SK-MEL-5 (cell line): ENCODE measurements around the gene DBF4B. TPM values are rescaled to one million over a fixed set of nuclear protein-coding genes. Genes with fewer than 3 reads are reported as not detected.
A peak's percentile ranks its signal among the peaks of the same experiment; 100 is the strongest.
"Not testable (repeated sequence)": the region's sequence is repeated elsewhere in the genome, so short reads cannot be mapped to it uniquely, and the experiment has no call there.

Experiments
- DNase-seq: peaks from one replicate; pipeline ENCODE4 v3.0.0-alpha.2; 2016; ENCODE audit warnings: low read depth, low spot score
- in situ Hi-C: cut with HindIII; loops from 2 replicates; pipeline ENCODE4 v1.10.0; 2016; ENCODE audit warnings: low sequenced_read_pairs, high pct_unique_total_duplicates, low pct_unique_long_range_greater_than_20kb
- total RNA-seq: library from RNA; depleted of rRNA; stranded (reverse); fragments of >200 nt; shearing (Covaris generic); gene quantifications from 2 replicates; pipeline ENCODE4 v1.2.3, GENCODE V29; 2014

The DBF4B gene
- total RNA-seq, 1 experiment from 2014 or later: 9.4 TPM

- no peak for DNase-seq
- in situ Hi-C loops: no loop called here
These were observed 587 bp upstream of the DBF4B start for GRCh38 chr17:44707755-44708400.

DNA sequence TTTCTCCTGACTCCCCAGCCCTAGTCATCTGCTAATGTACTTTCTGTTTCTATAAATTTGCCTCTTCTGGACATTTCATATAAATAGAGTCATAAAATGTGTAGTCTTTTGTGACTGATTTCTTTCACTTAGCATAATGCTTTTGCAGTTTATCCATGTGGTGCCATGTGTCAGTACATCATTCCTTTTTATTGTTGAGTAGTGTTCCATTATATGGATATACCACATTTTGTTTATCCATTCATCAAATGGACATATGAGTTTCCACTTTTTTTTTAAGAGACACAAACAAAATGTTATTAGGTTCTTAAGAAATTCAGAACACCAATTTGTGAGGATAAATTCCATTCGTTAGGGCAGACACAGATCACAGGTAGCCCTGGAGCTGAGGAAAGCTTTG, 11.0 kb downstream of the DBF4B start:
- in situ Hi-C loops: no loop called here
- DNase-seq: no peak

GRCh38 chr17:44722254-44722653, 13.8 kb downstream of the DBF4B start:
- DNase-seq: no peak
- in situ Hi-C loops: no loop called here

DNA sequence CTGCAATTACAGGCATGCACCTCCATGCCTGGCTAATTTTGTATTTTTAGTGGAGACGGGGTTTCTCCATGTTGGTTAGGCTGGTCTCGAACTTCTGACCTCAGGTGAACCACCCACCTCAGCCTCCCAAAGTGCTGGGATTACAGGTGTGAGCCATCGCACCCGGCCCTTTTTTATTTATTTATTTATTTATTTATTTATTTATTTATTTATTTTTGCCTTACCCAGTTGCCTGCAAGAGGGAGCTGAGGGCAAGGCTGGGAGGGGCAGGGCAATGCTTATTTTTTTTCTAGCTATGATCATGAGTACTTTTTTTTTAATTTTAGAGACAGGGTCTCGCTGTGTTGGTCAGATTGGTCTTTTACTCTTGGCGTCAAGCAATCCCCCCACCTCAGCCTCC, 17.7 kb downstream of the DBF4B start:
- DNase-seq, in situ Hi-C loops: not testable (repeated sequence)

GRCh38 chr17:44733753-44734152, 25.3 kb downstream of the DBF4B start:
- peak; percentile 60 for DNase-seq
- in situ Hi-C loops: no loop called here

DNA sequence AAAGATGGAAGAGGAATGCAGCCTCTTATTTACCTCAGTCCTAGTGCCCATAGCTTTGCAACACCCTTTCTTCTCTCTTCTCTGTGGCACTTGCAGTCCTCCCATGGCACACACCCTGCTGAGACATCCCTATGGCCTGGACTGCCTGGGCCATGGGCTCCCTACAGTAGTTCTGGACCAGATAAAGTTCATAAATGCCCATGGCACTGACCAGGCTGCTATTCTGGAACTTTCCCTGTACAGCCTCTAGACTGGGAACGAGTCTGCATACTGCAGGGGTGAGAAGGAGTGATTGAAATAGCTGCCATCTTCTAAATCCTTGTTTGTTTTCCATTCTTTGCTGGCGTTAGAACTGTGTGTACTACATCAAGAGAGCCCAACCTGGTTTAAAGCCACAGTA, 25.8 kb downstream of the DBF4B start:
- DNase-seq: no peak
- in situ Hi-C loops: no loop called here

DNA sequence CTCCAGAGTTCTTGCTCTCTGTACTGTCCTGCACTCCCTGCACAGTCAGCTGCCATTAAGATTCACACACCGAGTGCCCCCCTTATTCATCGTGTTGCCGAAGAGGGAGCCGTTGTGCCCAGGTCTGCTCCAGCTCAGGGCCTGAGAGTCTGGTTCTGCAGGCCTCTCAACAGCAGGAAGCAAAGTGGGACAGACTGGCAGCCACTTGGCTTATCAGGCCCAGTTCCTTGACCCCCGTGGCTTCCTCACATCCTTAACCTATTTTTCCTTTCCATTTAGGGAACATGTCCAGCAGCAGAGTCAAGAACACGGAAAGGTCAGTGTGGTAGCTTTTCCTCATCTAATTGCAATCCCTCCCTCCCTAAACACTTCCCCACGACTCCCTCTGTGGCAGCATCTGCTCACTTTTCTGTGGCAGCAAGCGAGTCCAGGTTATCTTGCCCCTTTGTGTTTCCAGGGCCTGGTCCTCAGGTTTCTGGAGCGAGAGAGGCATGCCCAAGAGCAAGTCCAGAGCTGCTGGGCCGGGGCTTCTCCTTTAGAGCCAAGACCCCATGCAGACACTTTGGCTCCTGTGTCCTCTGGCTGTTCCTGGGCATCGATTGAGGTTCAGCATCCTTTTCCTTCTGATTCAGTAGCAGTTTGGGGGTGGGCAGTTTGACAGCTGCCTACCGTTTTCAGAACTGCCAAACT, 28.2 kb downstream of the DBF4B start:
- DNase-seq: no peak
- in situ Hi-C loops: no loop called here

- in situ Hi-C loops: no loop called here
- peak; percentile 71 for DNase-seq
These were observed 29.9 kb downstream of the DBF4B start for GRCh38 chr17:44738214-44738906.

GRCh38 chr17:44741316-44741715, 32.9 kb downstream of the DBF4B start:
- in situ Hi-C loops: no loop called here
- DNase-seq: no peak

DNA sequence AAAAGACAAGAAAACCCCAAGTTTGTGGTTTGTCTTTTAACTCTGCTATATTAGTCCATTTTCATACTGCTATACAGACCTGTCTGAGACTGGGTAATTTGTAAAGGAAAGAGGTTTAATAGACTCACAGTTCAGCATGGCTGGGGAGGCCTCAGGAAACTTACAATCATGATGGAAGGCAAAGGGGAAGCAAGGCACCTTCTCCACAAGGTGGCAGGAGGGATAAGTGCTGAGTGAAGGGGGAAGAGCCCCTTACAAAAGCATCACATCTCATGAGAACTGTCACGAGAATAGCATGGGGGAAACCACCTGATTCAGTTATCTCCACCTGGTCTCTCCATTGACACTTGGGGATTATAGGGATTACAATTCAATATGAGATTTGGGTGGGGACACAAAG, 36.8 kb downstream of the DBF4B start:
- in situ Hi-C loops: no loop called here

DNA sequence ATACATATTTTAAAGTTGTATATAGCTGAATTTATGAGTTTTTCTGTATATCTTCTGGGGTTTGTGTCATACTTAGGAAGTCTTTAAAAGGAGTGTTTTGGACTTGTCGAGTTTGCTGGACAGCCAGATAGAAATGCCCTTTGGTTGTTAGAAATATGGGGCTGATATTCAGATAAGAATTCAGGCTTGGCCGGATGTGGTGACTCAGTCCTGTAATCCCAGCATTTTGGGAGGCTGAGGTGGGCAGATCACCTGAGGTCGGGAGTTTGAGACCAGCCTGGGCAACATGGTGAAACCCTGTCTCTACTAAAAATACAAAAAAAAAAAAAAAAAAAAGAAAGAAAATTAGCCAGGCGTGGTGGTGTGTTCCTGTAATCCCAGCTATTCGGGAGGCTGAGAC, 37.3 kb downstream of the DBF4B start:
- DNase-seq, in situ Hi-C loops: not testable (repeated sequence)

More for the DNA sequence above, 36.8 kb downstream of the DBF4B start:
- DNase-seq: peak; percentile 44

DNA sequence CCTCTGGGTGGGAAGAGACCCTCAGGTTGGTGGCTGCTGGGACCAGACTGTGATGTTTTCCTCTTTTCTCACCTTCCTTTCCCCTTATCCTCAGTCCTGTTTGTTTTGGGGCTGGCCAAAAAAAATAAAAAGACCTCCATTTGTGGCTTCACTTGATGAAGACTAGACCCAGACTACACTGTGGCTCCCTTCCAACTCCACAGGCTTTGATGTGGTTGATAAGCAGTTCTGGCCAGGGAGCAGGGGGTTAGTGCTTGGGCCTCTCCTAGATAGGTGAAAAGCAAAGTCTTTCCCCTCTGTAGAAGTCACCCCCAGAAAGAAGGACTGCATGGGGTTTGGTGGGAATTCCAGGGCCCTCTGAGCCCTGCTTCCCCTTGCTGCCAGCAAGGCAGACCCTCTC, 39.1 kb downstream of the DBF4B start:
- no peak for DNase-seq
- in situ Hi-C loops: no loop called here

DNA sequence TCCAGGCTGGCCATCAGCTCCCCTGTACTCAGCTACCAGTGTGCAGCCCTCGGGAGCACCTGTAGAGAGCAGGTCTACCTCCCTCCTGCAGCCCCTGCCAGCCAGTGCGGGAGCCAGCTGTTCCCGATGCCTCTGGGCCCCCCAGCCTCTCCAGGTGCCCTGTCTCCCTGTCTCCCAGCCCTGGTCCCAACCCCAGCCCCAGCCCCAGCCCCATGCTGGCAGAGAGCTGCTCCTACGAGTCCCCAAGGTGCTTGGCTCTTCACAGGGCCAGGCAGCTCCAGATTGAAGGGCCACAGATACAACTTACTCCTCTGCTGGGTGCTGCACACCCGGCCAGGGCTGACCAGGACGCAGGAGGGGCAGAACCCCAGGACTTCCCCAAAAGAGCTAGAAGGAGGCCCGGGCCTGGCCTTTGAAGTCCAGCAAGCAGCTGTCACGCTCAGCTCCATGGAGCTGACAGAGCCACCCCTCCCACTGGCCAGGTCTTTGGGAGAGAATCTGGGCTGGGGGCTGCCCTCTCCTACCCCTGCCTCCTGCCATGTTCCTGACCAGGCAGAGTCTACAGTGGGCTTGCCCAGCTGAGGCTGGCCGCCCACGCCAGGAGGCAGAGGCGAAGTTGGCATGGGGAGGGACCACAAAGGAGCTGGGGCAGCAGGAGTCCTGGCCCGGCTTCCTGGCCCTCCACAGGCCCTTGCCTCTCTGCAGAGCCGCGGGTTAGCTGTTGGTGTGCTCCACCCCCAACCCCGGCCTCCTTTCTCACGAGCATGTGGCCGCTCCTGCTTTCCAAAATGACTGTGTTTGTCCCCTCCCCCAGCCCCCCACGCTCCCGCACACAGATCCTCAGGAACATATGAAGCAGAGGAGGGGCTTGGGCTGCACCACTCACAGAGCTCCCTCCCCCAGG, 40.9 kb downstream of the DBF4B start:
- in situ Hi-C loops: no loop called here
- DNase-seq: no peak

GRCh38 chr17:44749980-44750318, 41.5 kb downstream of the DBF4B start:
- DNase-seq: no peak
- in situ Hi-C loops: no loop called here

GRCh38 chr17:44751331-44751730, 42.9 kb downstream of the DBF4B start:
- DNase-seq: no peak
- in situ Hi-C loops: no loop called here

DNA sequence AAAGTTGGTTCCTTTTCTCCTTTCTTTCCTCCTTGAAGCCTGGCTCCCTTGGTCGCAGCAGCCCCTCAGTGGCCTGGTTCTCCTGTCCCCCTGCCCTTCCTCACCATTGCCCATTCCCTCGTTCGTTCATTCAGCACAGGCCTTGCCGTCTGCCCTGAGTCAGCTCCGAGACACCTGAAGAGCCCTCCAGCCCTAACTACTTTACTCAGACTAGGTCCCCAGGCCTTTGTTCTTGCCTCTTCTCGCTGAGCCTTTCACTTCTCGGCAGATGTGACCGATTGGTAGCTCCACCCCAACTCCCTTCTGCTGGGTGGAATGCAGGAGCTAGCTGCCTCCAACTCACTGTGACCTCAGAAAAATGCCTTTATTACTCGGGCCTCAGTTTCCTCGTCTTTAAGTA, 43.3 kb downstream of the DBF4B start:
- DNase-seq: no peak
- in situ Hi-C loops: no loop called here

DNA sequence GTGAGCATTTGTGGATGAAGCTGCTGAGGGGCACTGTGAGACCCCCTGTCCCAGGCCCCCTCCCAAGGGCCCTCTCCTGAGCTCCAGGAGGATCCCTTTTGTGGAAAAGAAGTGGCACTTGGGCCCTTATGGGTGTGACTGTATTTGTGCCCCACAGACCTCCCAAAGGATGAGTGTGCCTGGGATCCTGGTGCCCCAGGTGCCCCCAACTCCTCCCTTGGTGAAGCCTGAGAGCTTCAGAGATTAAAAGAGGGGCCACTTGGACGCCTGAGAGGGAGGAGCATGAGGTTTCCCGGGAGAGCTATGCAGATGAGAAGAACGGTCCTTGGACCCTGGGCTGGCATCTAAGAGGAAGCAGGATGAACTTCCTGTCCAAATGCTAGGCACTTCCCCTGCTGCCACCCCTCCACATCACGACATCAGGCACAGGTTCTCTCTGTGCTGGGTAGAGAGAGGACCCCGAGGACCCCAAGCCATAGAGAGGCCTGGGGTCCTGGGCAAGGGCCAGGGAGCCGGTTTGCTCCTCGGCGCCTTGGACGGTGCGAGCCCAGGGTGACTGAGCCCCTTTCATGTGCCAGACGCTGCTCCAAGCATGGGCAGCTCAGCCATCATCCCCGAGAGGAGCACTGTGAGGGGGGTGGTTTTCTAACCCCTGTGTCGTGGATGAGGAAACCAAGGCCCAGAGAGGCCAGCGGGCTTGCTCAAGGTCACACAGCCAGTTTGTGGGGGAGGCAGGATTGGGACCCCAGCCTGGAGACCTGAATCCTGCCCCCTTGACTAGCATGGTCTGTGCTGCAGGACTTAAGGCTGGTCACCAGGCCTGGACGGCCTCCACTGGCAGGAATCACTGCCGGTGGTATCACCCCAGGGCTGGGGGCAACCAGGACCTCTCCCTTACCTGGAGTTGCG, 44.7 kb downstream of the DBF4B start:
- in situ Hi-C loops: no loop called here

More for the DNA sequence above, 44.7 kb downstream of the DBF4B start:
- DNase-seq: no peak
